Measurements from ENCODE around the gene CABLES1.

CABLES1 gene

DNA sequence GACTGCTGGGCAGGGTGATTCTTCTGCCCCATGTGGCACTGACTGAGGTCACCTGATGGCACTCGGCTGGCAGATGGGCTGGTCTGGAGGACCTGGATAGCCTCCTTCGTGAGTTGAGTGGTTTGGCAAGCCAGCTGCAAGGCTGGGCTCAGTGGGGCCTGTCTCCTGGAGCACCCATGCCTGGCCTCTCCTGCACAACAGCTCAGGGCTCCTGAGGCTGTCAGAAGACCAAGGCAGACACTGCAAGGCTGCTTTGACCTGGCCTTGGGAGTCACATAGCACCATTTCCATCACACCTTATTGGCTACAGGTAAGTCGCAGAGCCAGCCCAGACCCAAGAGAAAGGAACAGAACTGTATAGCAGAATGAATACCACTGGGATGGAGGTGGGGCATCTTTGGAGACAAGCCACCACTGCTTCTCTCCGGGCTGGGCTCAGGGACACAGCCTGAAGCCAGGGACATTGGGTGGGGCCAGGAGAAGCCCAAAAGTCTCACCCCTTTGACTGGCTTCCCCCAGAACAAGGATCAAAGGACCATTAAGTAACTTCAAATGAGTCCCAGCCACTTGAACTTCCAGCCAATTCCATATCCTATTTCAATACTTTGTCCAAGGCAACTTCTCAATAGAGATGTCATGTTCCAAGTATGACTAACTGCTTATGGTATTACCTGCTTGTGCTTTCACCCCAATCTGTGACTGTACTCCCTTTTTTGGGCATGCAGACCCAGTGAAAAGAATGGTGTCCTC lies 156.3 kb downstream of the CABLES1 start:
- in situ Hi-C loops (cut with HindIII; ENCODE audit: low pct_ligation_motif_present, low pct_unique_long_range_greater_than_20kb, low sequenced_read_pairs) = no loop called here
- no peak for DNase-seq

DNA sequence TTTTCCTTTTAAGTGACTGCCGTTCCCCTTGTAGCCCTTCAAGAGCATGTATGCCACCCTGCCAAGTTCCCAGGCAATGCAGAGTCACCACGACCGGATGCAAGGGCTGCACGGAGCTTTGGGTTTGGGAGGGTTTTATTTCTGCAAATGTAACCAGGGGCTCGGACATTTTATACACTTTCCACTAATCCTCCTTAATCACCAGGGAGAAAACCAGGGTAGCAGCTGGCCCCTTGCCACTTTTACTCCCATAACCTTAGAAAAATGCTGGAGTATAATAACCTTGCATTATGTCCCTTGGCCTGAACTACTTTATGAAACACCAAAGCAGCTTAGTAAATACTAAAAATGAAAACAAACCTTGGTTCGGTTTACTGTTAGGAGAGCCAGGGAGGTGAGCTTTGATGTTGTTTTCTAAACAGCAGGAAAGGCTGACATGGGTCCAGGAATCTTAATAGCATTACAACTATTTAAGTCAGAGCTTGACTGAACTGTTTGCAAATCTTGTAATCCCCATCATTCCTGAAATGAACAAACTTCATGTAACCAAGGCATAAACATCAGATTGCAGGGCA lies 165.0 kb downstream of the CABLES1 start:
- in situ Hi-C loops (cut with HindIII; ENCODE audit: low pct_ligation_motif_present, low pct_unique_long_range_greater_than_20kb, low sequenced_read_pairs) = no loop called here
- no peak for DNase-seq

DNA sequence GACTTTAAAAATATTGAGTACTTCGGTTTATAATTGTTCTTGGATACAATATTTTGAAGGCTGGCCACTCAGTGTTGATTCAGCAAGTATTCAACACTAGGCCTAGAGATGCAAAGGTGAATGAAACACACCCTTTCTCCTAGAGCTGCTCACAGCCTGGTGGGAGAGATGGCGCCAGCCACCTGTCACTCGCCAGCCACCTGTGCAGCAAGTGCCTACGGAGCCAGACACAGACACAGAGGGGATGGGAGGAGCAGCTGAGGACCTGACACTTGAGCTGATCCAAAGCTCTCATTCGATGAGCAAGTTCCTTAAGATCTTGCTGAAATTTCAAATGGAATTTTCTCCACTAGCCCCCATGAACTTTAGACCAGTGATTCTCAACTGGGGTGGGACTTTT lies 166.7 kb downstream of the CABLES1 start:
- no peak for DNase-seq

DNA sequence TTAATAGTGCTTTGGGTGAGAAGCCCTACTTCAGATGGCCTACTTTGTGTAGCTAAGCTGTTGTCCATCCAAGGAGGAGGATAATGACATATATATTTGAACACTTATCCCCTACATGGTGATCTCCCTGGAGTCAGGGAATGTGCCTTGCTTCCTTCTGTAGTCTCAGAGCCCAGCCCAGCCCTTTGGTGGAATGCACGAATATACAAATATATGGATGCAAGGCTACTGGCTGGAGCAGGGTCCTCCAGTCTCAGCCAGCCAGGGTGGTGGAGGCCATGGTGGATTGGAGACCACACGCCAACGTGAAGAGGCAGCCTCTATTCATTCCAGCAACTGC lies 167.2 kb downstream of the CABLES1 start:
- in situ Hi-C loops (cut with HindIII; ENCODE audit: low pct_ligation_motif_present, low pct_unique_long_range_greater_than_20kb, low sequenced_read_pairs) = no loop called here

More for the DNA sequence above, 166.7 kb downstream of the CABLES1 start:
- in situ Hi-C loops (cut with HindIII; ENCODE audit: low pct_ligation_motif_present, low pct_unique_long_range_greater_than_20kb, low sequenced_read_pairs) = no loop called here

DNA sequence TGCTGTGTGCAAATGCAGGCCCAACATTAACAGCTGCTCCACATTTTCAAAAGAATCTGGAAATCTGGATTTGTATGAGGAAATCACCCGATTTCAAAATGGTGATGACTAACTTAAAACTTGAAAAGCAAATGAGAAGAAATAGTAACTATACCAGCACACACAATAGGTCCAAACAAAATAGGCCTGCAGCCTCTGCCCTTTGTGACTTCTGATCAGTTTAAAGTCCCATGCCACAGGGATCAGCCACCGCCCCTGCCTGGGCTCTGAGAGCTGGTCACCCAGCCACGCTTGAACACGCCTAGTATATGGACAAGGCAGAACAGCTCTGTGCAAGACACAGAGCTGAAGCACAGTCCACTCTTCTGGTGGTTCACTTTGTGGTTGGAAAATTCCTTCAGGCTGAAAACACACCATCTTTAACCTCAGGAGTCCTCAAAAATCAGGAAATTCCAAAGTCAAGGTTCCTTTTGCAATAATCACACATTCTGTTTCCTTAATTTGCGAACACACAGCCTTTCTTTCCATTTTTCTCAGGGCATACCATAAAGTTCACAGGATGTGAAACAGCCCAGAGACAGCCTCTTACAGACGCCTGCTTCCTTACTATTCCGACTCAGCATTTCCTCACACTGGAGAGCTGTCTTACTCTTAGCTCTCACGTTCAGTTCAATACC lies 167.7 kb downstream of the CABLES1 start:
- DNase-seq = no peak
- in situ Hi-C loops (cut with HindIII; ENCODE audit: low pct_ligation_motif_present, low pct_unique_long_range_greater_than_20kb, low sequenced_read_pairs) = no loop called here

More for the DNA sequence above, 167.2 kb downstream of the CABLES1 start:
- no peak for DNase-seq

DNA sequence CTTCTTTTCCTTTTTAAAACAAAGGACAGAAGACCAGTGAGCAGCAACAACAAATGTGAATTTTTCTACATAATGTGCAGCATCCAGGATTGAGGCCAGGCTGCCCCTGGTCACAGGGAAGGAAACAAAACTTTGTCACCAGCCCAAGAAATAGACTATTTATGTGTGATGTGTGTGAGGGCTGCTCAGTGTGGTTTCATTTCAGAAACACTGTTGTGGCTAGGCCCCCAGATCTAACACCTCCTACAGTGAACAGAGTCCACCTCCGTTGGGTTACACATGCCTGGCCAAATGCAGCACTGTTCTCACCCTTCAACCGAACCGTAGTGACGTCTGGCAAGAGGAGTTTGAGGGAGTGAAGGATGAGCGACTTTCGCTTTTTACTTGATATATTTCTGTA lies 171.5 kb downstream of the CABLES1 start:
- DNase-seq = no peak
- in situ Hi-C loops (cut with HindIII; ENCODE audit: low pct_ligation_motif_present, low pct_unique_long_range_greater_than_20kb, low sequenced_read_pairs) = no loop called here

DNA sequence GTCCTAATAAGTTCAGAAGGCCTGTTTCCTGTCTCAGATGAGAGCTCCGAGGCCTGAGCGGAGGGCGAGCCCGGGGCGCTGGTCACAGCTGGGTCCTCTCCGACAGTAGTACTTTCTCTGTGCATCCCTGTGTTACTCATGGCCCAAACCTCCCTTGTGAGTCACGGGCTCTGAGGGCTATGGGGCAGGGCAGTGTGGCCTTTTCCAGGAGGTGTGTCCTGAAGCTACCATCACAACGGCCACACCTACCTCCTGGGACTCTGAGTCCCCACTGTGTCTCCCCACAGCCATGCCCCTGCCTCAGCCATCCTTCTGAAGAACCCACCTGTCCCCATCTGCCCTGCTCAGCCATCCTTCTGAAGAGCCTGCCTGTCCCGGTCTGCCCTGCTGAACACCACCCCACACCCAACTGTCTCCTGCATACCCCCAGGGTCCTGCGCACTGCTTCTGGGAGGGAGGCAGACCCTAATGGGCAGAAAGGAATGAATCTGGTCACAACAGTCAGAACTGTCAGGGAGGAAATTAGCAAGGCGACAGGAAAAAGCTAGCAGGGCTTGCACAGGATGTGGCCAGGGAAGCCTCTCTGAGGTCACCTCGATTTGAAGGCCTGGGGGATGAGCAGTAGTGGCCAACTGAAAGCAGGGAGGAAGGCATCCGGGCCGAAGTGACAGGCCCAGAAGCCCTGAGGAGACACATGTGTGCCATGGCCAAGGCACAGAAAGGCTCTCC lies 172.4 kb downstream of the CABLES1 start:
- no peak for DNase-seq
- in situ Hi-C loops (cut with HindIII; ENCODE audit: low pct_ligation_motif_present, low pct_unique_long_range_greater_than_20kb, low sequenced_read_pairs) = no loop called here

All from ACHN (cell line).